Endothelial cell (in vitro differentiated cells): ENCODE data around the gene RRM2. TPM values are rescaled to one million over a fixed set of nuclear protein-coding genes. Genes with fewer than 3 reads are reported as not detected.
A peak's percentile ranks its signal among the peaks of the same experiment; 100 is the strongest.

Source experiments
- DNase-seq: peaks from one replicate; pipeline ENCODE4 v3.0.0; 2021; ENCODE audit warnings: low spot score
- H3K27ac Mint-ChIP-seq: one replicate; pipeline ENCODE4 v1.8.0; 2021; ENCODE audit warnings: mixed read lengths, inconsistent platforms; ENCODE audit not compliant: unreplicated experiment
- H3K27me3 Mint-ChIP-seq: one replicate; pipeline ENCODE4 v1.8.0; 2021; ENCODE audit warnings: mild to moderate bottlenecking, moderate library complexity, mixed read lengths, inconsistent platforms; ENCODE audit not compliant: unreplicated experiment
- H3K36me3 Mint-ChIP-seq: one replicate; pipeline ENCODE4 v1.8.0; 2021; ENCODE audit warnings: mild to moderate bottlenecking, low read depth, mixed read lengths, inconsistent platforms; ENCODE audit not compliant: unreplicated experiment
- H3K4me1 Mint-ChIP-seq: one replicate; pipeline ENCODE4 v1.8.0; 2021; ENCODE audit warnings: mild to moderate bottlenecking, mixed read lengths, inconsistent platforms; ENCODE audit not compliant: unreplicated experiment
- H3K4me3 Mint-ChIP-seq: one replicate; pipeline ENCODE4 v1.8.0; 2021; ENCODE audit warnings: mild to moderate bottlenecking, mixed read lengths, inconsistent platforms; ENCODE audit not compliant: unreplicated experiment
- H3K9me3 Mint-ChIP-seq: one replicate; pipeline ENCODE4 v1.8.0; 2021; ENCODE audit warnings: mixed read lengths, inconsistent platforms; ENCODE audit not compliant: unreplicated experiment
- total RNA-seq: library from RNA; stranded (reverse); fragmentation: NEBNext Ultra II Directional; extraction: Animal tissue kit (Norgen Biotek cat#: 25700); gene quantifications from one replicate; pipeline ENCODE4 v1.2.1, GENCODE V29; 2021; ENCODE audit not compliant: unreplicated experiment
- TF ChIP-seq, protein P1 (sequence below): fragments of 200-600 bp; sonication (generic); IDR thresholded peaks from one replicate; pipeline ENCODE4 v1.5.0; 2021; ENCODE audit warnings: antibody characterized with exemption; ENCODE audit not compliant: unreplicated experiment

The RRM2 gene
- total RNA-seq, 1 donor from 2014 or later = 18.7 TPM

DNA sequence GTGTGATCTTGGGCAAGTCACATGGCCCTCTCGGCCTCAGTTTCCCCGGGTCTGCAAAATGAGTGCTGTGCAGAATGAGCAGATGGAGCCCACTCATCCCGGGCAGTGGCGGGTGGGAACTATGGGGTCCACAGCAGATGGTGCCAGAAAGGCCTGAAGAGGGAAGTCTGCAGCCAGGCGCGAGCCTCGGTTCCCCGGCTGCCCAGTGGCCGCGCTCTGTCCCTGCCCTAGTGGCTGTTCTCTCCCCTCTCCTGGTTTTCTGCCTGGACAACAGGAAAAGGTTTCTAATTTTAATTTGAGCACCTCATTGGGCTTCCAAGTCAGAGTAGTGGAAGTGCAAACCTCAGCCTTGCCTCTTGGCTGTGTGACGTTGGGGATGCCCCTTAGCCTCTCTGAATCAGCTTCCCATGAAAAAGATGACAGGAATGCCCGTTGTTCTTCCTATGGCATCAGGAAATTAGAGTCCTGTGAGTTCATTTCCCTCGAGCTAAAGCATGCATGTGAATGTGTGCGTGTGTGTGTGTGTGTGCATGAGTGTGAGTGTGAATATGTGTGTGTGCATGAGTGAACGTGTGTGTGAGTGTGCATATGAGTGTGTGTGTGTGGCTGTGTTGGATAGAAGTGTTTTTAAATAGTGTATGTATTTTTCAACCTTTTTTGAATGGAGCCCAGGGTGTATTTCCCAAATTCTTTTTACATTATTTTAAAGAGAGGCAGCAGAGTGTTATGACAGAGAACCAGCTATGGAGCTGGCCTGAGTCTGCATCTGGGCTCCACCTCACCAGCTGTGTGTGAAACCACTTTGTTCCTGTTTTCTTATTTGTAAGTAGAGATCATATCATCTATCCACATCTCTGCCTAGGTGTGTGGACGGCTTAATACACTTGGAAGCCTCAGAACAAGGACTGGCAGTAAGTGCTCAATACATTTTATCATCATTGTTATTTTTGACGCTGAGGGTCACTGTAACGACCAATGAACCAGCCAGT, 41.3 kb downstream of the RRM2 start:
- no peak overlapping the region for H3K27ac Mint-ChIP-seq
- TF ChIP-seq, protein P1, sequence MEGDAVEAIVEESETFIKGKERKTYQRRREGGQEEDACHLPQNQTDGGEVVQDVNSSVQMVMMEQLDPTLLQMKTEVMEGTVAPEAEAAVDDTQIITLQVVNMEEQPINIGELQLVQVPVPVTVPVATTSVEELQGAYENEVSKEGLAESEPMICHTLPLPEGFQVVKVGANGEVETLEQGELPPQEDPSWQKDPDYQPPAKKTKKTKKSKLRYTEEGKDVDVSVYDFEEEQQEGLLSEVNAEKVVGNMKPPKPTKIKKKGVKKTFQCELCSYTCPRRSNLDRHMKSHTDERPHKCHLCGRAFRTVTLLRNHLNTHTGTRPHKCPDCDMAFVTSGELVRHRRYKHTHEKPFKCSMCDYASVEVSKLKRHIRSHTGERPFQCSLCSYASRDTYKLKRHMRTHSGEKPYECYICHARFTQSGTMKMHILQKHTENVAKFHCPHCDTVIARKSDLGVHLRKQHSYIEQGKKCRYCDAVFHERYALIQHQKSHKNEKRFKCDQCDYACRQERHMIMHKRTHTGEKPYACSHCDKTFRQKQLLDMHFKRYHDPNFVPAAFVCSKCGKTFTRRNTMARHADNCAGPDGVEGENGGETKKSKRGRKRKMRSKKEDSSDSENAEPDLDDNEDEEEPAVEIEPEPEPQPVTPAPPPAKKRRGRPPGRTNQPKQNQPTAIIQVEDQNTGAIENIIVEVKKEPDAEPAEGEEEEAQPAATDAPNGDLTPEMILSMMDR = peak; percentile 19
- H3K36me3 Mint-ChIP-seq = peaks cover 4% of the 10 kb centered on the region
- peaks cover 8% of the 10 kb centered on the region for H3K4me1 Mint-ChIP-seq
- peaks cover 6% of the 10 kb centered on the region for H3K27me3 Mint-ChIP-seq
- H3K4me3 Mint-ChIP-seq = no peak overlapping the region
- H3K9me3 Mint-ChIP-seq = no peaks in the 10 kb centered on the region
- no peak for DNase-seq

DNA sequence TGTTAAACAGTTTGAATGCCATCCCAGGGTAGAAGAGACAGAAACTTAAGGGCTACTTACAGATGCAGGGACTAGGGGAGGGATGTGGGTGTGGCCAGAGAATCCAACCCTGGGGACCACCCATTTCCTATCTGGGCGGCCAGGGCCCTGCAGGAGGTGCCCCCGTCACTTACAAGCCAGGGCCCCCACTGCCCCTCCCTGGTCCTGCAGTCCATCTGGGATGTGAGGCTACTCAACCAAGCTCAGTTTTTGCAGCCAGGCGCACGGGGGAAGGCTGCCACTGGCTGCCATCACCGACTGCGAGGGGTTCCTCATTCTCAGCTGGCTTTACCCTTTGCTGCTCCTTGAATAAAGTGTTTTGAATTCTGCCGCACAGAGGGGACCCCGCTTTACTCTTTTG, 42.1 kb downstream of the RRM2 start:
- TF ChIP-seq, protein P1 = no peak
- no peak for DNase-seq
- Mint-ChIP-seq H3K4me1 (peaks cover 4% of the 10 kb centered on the region), H3K9me3 (no peaks in the 10 kb centered on the region), H3K27me3 (peaks cover 4% of the 10 kb centered on the region), H3K36me3 (peaks cover 4% of the 10 kb centered on the region), H3K27ac (no peak overlapping the region), H3K4me3 (no peak overlapping the region)

DNA sequence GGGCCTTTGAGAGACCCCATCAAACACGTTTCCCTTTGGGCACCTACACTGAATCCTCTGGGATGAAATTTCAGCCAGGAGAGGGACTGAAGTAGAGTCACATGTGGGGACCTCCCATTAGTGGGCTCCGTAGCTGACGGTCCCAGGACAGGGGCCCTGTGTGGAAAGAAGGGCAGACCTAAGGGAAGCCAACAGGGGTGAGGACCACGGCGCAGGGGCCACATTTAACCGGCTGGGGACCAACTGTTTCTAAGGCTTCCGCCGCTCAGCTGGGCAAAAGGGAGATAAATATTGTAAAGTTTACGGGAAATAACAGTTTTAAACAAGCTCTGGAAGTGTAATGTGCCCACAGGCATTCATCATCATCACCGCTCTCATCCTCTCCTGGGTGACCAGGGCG, 42.7 kb downstream of the RRM2 start:
- no peak for DNase-seq
- no peaks in the 10 kb centered on the region for H3K9me3 Mint-ChIP-seq
- peaks cover 4% of the 10 kb centered on the region for H3K27me3 Mint-ChIP-seq
- H3K36me3 Mint-ChIP-seq = peaks cover 4% of the 10 kb centered on the region
- H3K4me1 Mint-ChIP-seq = no peaks in the 10 kb centered on the region
- H3K27ac Mint-ChIP-seq = no peak overlapping the region
- no peak overlapping the region for H3K4me3 Mint-ChIP-seq
- TF ChIP-seq, protein P1 = no peak

DNA sequence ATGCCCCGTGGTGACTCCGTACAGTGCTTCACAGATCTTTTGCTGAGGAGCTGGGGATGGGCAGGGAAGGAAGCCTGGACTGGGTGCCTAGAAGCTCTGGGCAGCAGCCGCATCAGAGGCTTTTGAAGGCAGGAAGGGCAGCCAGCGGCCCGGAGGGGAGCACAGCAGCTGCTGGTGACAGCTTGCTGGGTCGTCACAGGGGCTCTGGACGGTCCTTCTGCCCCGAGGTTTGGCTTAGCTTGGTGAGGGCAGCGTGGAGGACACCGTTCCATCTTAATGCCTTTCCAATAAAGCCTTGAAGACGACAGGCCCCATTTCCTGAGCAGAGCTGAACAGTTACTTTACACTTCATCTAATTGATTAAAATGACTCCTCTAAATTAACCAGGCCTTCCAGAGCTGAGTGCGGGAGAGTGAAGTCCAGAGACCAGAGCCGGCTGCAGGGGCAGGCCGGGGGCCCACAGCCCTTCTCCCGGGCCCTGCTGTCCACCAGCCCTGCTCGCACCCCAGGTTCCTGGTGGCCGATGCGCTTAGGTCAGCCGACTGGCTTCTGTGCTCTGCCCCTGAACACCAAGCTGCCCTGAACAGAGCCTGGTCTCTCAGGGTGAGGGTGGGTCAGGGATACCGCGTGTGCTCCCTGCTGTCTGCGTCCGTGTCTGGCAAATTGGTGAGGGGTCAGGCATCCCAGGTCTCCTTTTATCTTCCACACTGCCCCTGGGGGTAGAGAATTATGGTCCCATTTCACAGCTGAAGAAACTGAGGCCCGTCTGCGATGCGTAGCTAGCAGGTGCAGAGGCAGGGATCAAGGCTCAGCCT, 43.5 kb downstream of the RRM2 start:
- H3K36me3 Mint-ChIP-seq = peaks cover 4% of the 10 kb centered on the region
- H3K9me3 Mint-ChIP-seq = no peaks in the 10 kb centered on the region
- DNase-seq = no peak
- H3K27me3 Mint-ChIP-seq = peaks cover 4% of the 10 kb centered on the region
- TF ChIP-seq, protein P1 = no peak
- no peak overlapping the region for H3K4me3 Mint-ChIP-seq
- H3K4me1 Mint-ChIP-seq = no peaks in the 10 kb centered on the region
- no peak overlapping the region for H3K27ac Mint-ChIP-seq
